ENCODE data around the gene ZNF440. TPM values are rescaled to one million over a fixed set of nuclear protein-coding genes. Genes with fewer than 3 reads are reported as not detected.
"Not testable (repeated sequence)": the region's sequence is repeated elsewhere in the genome, so short reads cannot be mapped to it uniquely, and the experiment has no call there.

ZNF440 gene
- polyA plus RNA-seq, 1 of the 3 experiments (the other 2 are of a cell fraction) = 2.0 TPM

DNA sequence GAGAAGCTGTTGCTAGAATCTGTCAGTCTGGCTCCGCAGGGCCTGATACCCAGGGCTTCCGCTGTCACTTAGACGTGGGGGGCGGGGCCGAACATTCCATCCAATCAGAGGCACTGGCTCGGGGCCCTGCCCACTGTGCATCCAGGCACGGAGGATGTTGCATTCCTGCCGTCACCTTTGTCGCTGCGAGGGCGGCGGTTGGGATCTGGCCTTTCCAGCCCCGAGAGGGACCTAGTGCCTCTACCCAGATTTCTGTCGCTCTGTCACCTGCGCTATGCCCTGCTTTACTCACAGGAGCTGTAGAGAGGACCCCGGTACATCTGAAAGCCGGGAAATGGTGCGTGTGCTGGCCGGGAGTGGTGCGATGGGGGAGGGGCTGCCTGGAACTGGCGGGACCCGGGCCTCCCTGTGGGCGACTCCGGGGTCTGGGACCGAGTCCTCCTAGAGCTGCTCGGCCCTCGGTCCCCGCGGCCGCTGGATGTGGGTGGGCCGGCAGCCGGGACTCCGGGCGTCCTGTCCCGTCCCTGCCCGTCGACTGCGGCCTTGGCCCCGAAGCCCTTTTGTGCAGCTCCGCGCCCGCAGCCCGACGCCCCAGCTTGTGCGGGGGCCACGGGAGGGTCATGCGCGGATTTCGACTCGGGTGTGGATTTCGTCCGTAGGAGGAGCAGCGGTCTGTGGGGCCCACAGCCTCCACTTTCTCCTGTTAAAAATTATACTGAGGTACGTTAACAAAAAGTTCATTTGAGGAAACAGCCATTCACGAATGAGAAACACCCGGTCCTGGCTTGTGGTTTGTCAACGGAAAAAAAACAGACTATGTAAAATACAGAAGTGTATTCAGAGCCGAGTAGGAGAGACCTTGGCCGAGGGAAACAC is 34.8 kb downstream of the ZNF440 start, which contains the start of gene ZNF439:
ZNF439 (plus strand) TSS at position 133 of the 876 bp plus-strand sequence; CDS start at position 275, 142 bp downstream.
- TF ChIP-seq, protein P1, sequence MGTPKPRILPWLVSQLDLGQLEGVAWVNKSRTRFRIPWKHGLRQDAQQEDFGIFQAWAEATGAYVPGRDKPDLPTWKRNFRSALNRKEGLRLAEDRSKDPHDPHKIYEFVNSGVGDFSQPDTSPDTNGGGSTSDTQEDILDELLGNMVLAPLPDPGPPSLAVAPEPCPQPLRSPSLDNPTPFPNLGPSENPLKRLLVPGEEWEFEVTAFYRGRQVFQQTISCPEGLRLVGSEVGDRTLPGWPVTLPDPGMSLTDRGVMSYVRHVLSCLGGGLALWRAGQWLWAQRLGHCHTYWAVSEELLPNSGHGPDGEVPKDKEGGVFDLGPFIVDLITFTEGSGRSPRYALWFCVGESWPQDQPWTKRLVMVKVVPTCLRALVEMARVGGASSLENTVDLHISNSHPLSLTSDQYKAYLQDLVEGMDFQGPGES (IDR thresholded peaks at IDR 0.05; ENCODE audit: low read depth, low read length) = no peak
- TF ChIP-seq, protein P2, sequence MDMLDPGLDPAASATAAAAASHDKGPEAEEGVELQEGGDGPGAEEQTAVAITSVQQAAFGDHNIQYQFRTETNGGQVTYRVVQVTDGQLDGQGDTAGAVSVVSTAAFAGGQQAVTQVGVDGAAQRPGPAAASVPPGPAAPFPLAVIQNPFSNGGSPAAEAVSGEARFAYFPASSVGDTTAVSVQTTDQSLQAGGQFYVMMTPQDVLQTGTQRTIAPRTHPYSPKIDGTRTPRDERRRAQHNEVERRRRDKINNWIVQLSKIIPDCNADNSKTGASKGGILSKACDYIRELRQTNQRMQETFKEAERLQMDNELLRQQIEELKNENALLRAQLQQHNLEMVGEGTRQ (IDR thresholded peaks at IDR 0.05; ENCODE audit: borderline replicate concordance, low read depth, low read length) = no peak
- TF ChIP-seq TAF1 (IDR thresholded peaks at IDR 0.05; ENCODE audit: borderline replicate concordance, low read depth, low read length) (no peak), POLR2AphosphoS5 (IDR thresholded peaks at IDR 0.05; ENCODE audit: low read depth, low read length) (peak; percentile 48; the same call in 1 of the 2 replicates), MXI1 (IDR thresholded peaks at IDR 0.05; ENCODE audit: low read depth, low read length) (peak; percentile 84), RXRA (IDR thresholded peaks at IDR 0.05; ENCODE audit: borderline replicate concordance, low read depth) (no peak), RFX5 (IDR thresholded peaks at IDR 0.05; ENCODE audit: low read length) (no peak), MEF2A (IDR thresholded peaks at IDR 0.05; ENCODE audit: borderline replicate concordance, low read depth) (no peak), RCOR1 (IDR thresholded peaks at IDR 0.05; ENCODE audit: low read length) (no peak), YY1 (IDR thresholded peaks at IDR 0.05; ENCODE audit: low read depth) (no peak), ELF1 (IDR thresholded peaks at IDR 0.05) (no peak), FOXM1 (IDR thresholded peaks at IDR 0.05; ENCODE audit: low read depth) (no peak), EP300 (IDR thresholded peaks at IDR 0.05; ENCODE audit: borderline replicate concordance in 1 of 2, low read depth in 1 of 2, low read length in 1 of 2) (no peak), JUND (IDR thresholded peaks at IDR 0.05) (no peak), FOXJ3 (CRISPR knock-in tag; IDR thresholded peaks at IDR 0.05) (no peak), GATA2 (CRISPR knock-in tag; IDR thresholded peaks at IDR 0.05) (no peak), TEAD4 (IDR thresholded peaks at IDR 0.05; ENCODE audit: borderline replicate concordance, insufficient read depth) (0 out of 2 replicates have a peak, but pooled peaks have one; percentile 10)
- TF ChIP-seq, protein P3, sequence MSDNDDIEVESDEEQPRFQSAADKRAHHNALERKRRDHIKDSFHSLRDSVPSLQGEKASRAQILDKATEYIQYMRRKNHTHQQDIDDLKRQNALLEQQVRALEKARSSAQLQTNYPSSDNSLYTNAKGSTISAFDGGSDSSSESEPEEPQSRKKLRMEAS (IDR thresholded peaks at IDR 0.05; ENCODE audit: low read depth) = 0 out of 2 replicates have a peak, but pooled peaks have one; percentile 51
- TF ChIP-seq, protein P4, sequence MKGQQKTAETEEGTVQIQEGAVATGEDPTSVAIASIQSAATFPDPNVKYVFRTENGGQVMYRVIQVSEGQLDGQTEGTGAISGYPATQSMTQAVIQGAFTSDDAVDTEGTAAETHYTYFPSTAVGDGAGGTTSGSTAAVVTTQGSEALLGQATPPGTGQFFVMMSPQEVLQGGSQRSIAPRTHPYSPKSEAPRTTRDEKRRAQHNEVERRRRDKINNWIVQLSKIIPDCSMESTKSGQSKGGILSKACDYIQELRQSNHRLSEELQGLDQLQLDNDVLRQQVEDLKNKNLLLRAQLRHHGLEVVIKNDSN (IDR thresholded peaks at IDR 0.05; ENCODE audit: borderline replicate concordance, low read depth) = no peak
- TF ChIP-seq, protein P5, sequence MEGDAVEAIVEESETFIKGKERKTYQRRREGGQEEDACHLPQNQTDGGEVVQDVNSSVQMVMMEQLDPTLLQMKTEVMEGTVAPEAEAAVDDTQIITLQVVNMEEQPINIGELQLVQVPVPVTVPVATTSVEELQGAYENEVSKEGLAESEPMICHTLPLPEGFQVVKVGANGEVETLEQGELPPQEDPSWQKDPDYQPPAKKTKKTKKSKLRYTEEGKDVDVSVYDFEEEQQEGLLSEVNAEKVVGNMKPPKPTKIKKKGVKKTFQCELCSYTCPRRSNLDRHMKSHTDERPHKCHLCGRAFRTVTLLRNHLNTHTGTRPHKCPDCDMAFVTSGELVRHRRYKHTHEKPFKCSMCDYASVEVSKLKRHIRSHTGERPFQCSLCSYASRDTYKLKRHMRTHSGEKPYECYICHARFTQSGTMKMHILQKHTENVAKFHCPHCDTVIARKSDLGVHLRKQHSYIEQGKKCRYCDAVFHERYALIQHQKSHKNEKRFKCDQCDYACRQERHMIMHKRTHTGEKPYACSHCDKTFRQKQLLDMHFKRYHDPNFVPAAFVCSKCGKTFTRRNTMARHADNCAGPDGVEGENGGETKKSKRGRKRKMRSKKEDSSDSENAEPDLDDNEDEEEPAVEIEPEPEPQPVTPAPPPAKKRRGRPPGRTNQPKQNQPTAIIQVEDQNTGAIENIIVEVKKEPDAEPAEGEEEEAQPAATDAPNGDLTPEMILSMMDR (IDR thresholded peaks at IDR 0.05) = no peak
- TF ChIP-seq, protein P6, sequence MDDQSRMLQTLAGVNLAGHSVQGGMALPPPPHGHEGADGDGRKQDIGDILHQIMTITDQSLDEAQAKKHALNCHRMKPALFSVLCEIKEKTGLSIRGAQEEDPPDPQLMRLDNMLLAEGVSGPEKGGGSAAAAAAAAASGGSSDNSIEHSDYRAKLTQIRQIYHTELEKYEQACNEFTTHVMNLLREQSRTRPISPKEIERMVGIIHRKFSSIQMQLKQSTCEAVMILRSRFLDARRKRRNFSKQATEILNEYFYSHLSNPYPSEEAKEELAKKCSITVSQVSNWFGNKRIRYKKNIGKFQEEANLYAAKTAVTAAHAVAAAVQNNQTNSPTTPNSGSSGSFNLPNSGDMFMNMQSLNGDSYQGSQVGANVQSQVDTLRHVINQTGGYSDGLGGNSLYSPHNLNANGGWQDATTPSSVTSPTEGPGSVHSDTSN (IDR thresholded peaks at IDR 0.05) = peak; percentile 71
- Histone ChIP-seq H3K79me2 (ENCODE audit: insufficient read depth) (peaks cover 4% of the 10 kb centered on the region; the same call in 1 of the 2 replicates), H3K4me3 (ENCODE audit: low read depth in 2 of 2, low read length in 1 of 2) (peak within 1 kb of the TSS; percentile 57 to 82), H3K36me3 (replicated peaks in 1 of 2; ENCODE audit: control insufficient read depth in 1 of 2, insufficient read depth in 2 of 2, low read length in 1 of 2) (peaks cover 0 to 6% of the 10 kb centered on the region in 2 experiments), H3K4me2 (peak within 1 kb of the TSS; percentile 78), H3F3A (replicated peaks; ENCODE audit: insufficient read depth) (no peaks in the 10 kb centered on the region), H3K27me3 (ENCODE audit: insufficient read depth) (no peaks in the 10 kb centered on the region), H3K9me3 (no peaks in the 10 kb centered on the region), H3K4me1 (ENCODE audit: control insufficient read depth in 1 of 2, insufficient read depth in 2 of 2, low read depth in 1 of 2, low read length in 1 of 2) (peaks cover 0 to 5% of the 10 kb centered on the region in 2 experiments; a peak in 1 of 4 replicates), H3K9me2 (no peaks in the 10 kb centered on the region), H3K9ac (peak within 1 kb of the TSS; percentile 48), H2AFZ (ENCODE audit: low read depth) (peak within 1 kb of the TSS; percentile 83), H3K27ac (ENCODE audit: low read depth in 2 of 2, low read length in 1 of 2) (peak within 1 kb of the TSS in 1 of 2 experiments; percentile 44; a peak in 1 of 4 replicates), H4K20me1 (ENCODE audit: insufficient read depth) (no peaks in the 10 kb centered on the region)
- 4% methylated on average over 20 of the region's 59 CpGs for WGBS (ENCODE audit: low lambda C conversion rate)
- POLR2A ChIA-PET = no interaction called here
- peak; percentile 95 for DNase-seq
- CTCF ChIA-PET = interaction anchor here (0.8 to 1.4 kb wide), 4 partner anchors 11 to 75 kb away, joined by 3 to 6 read pairs (median 3); partner anchors contain the start of gene ZNF491

DNA sequence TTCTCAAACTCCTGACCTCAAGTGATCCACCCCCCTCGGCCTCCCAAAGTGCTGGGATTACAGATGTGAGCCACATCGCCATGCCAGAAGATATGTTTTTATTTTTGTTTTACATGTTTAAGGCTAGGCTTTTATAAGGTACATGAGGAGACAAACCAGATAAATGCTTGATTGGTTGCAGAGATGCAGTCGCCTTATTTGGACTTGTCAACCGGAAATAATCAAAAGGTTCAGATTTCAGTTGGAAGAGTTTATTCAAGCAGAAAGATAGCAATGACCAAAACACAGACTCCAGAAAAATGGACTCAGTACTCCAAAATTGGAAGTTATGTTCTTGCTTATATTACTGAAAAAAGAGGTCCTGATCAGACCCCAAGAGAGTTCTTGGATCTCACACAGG is 36.2 kb downstream of the ZNF440 start:
- H3F3A ChIP-seq (replicated peaks; ENCODE audit: insufficient read depth); H3K9me2 ChIP-seq; H3K27me3 ChIP-seq (ENCODE audit: insufficient read depth); H3K9ac ChIP-seq; POLR2A ChIA-PET; DNase-seq; H3K36me3 ChIP-seq (replicated peaks in 1 of 2; ENCODE audit: control insufficient read depth in 1 of 2, insufficient read depth in 2 of 2, low read length in 1 of 2); H4K20me1 ChIP-seq (ENCODE audit: insufficient read depth); CTCF ChIA-PET; H2AFZ ChIP-seq (ENCODE audit: low read depth); H3K27ac ChIP-seq (ENCODE audit: low read depth in 2 of 2, low read length in 1 of 2); H3K4me1 ChIP-seq (ENCODE audit: control insufficient read depth in 1 of 2, insufficient read depth in 2 of 2, low read depth in 1 of 2, low read length in 1 of 2); H3K79me2 ChIP-seq (ENCODE audit: insufficient read depth); H3K9me3 ChIP-seq: not testable (repeated sequence)
- peak overlapping the region in 1 of 2 experiments; percentile 82; a peak in 1 of 4 replicates for H3K4me3 ChIP-seq (ENCODE audit: low read depth in 2 of 2, low read length in 1 of 2)
- H3K4me2 ChIP-seq = peak overlapping the region; percentile 78; the same call in 1 of the 2 replicates
- WGBS (ENCODE audit: low lambda C conversion rate) = 85% methylated on average over 4 of the region's 4 CpGs

All from SK-N-SH (cell line).